SK-N-SH treated with all-trans-retinoic acid at 6 μM for 48 hours (cell line): ENCODE data around the gene ASNSD1.
"Not testable (repeated sequence)": the region's sequence is repeated elsewhere in the genome, so short reads cannot be mapped to it uniquely, and the experiment has no call there.

Experiments
- ARNTL ChIP-seq: fragments of 450-650 bp; formaldehyde crosslinking; IDR thresholded peaks from 2 replicates; pipeline ENCODE4 v1.5.0; 2020; ENCODE audit warnings: low read depth, mild to moderate bottlenecking, moderate library complexity, borderline replicate concordance
- BACH2 ChIP-seq: fragments of 250-450 bp; sonication (Bioruptor Pico); IDR thresholded peaks from 2 replicates; pipeline ENCODE4 v1.9.0; 2021; ENCODE audit warnings: mild to moderate bottlenecking, borderline replicate concordance
- CSRNP3 ChIP-seq: fragments of 250-450 bp; sonication (Bioruptor Pico); IDR thresholded peaks from 2 replicates; pipeline ENCODE4 v1.5.1; 2021; ENCODE audit warnings: mild to moderate bottlenecking, moderate library complexity
- ISL1 ChIP-seq: fragments of 250-450 bp; sonication (Bioruptor Pico); IDR thresholded peaks from 2 replicates; pipeline ENCODE4 v2.1.2; 2022; ENCODE audit warnings: mild to moderate bottlenecking, moderate library complexity
- PPARA ChIP-seq: fragments of 250-450 bp; sonication (Bioruptor Pico); IDR thresholded peaks from 2 replicates; pipeline ENCODE4 v1.5.0; 2020; ENCODE audit warnings: mild to moderate bottlenecking, borderline replicate concordance
- TOX ChIP-seq: fragments of 250-450 bp; sonication (Bioruptor Pico); IDR thresholded peaks from 2 replicates; pipeline ENCODE4 v1.8.0; 2021; ENCODE audit warnings: mild to moderate bottlenecking, moderate library complexity, borderline replicate concordance
- ZFP3 ChIP-seq: fragments of 250-450 bp; sonication (Bioruptor Pico); IDR thresholded peaks from 2 replicates; pipeline ENCODE4 v1.5.0; 2020; ENCODE audit warnings: mild to moderate bottlenecking, moderate library complexity
- ZFP30 ChIP-seq: fragments of 450-650 bp; formaldehyde crosslinking; IDR thresholded peaks from 2 replicates; pipeline ENCODE4 v1.5.0; 2022; ENCODE audit warnings: mild to moderate bottlenecking, moderate library complexity
- ZNF565 ChIP-seq: fragments of 450-650 bp; formaldehyde crosslinking; conservative IDR thresholded peaks from 2 replicates; pipeline ENCODE4 v1.5.0; 2020; ENCODE audit warnings: low read depth, mild to moderate bottlenecking, moderate library complexity
- ZNF8 ChIP-seq: fragments of 450-650 bp; formaldehyde crosslinking; IDR thresholded peaks from 2 replicates; pipeline ENCODE4 v1.5.0; 2020; ENCODE audit warnings: mild to moderate bottlenecking, moderate library complexity
- TF ChIP-seq, protein P1 (sequence below): fragments of 250-450 bp; sonication (Bioruptor Pico); IDR thresholded peaks from 2 replicates; pipeline ENCODE4 v1.8.0; 2020; ENCODE audit warnings: mild to moderate bottlenecking, moderate library complexity, borderline replicate concordance
- TF ChIP-seq, protein P2 (sequence below): fragments of 250-450 bp; sonication (Bioruptor Pico); IDR thresholded peaks from 2 replicates; pipeline ENCODE4 v1.8.0; 2021; ENCODE audit warnings: low read depth, mild to moderate bottlenecking, moderate library complexity, borderline replicate concordance

DNA sequence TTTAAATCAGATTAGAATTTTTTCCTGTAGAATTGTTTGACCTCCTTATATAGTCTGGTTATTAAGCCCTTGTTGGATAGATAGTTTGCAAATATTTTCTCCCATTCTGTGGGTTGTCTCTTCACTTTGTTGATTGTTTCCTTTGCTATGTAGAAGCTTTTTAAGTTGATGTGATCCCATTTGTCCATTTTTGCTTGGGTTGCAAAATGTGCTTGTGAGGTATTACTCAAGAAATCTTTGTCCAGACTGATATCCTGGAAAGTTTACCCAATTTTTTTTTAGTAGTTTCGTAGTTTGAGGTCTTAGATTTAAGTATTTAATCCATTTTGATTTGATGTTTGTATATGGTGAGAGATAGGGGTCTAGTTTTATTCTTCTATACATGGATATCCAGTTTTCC lies 26.5 kb downstream of the ASNSD1 start:
- TF ChIP-seq, protein P1, sequence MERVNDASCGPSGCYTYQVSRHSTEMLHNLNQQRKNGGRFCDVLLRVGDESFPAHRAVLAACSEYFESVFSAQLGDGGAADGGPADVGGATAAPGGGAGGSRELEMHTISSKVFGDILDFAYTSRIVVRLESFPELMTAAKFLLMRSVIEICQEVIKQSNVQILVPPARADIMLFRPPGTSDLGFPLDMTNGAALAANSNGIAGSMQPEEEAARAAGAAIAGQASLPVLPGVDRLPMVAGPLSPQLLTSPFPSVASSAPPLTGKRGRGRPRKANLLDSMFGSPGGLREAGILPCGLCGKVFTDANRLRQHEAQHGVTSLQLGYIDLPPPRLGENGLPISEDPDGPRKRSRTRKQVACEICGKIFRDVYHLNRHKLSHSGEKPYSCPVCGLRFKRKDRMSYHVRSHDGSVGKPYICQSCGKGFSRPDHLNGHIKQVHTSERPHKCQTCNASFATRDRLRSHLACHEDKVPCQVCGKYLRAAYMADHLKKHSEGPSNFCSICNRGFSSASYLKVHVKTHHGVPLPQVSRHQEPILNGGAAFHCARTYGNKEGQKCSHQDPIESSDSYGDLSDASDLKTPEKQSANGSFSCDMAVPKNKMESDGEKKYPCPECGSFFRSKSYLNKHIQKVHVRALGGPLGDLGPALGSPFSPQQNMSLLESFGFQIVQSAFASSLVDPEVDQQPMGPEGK (CRISPR knock-in tag), result not testable (repeated sequence)
- TF ChIP-seq ZFP30 (CRISPR knock-in tag); CSRNP3; ZNF565 (CRISPR knock-in tag); ISL1 (CRISPR knock-in tag); ARNTL (CRISPR knock-in tag); BACH2 (CRISPR knock-in tag); ZFP3 (CRISPR knock-in tag); TOX; ZNF8 (CRISPR knock-in tag); PPARA (CRISPR knock-in tag): not testable (repeated sequence)
- TF ChIP-seq, protein P2, sequence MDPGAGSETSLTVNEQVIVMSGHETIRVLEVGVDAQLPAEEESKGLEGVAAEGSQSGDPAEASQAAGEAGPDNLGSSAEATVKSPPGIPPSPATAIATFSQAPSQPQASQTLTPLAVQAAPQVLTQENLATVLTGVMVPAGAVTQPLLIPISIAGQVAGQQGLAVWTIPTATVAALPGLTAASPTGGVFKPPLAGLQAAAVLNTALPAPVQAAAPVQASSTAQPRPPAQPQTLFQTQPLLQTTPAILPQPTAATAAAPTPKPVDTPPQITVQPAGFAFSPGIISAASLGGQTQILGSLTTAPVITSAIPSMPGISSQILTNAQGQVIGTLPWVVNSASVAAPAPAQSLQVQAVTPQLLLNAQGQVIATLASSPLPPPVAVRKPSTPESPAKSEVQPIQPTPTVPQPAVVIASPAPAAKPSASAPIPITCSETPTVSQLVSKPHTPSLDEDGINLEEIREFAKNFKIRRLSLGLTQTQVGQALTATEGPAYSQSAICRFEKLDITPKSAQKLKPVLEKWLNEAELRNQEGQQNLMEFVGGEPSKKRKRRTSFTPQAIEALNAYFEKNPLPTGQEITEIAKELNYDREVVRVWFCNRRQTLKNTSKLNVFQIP (CRISPR knock-in tag), result not testable (repeated sequence)
